PC-3 (cell line): ENCODE results near the gene USP34. TPM values are rescaled to one million over a fixed set of nuclear protein-coding genes. Genes with fewer than 3 reads are reported as not detected.
A peak's percentile ranks its signal among the peaks of the same experiment; 100 is the strongest.

ENCODE experiments used
- ATAC-seq: fragments of 200-7000 bp; cut with Tn5 transposase; 2 replicates; pipeline ENCODE4 v1.9.1; 2020; ENCODE audit warnings: mild to moderate bottlenecking, moderate library complexity
- BruUV-seq: library from RNA; stranded (reverse); fragments of 400-500 nt; replicated peaks from 2 replicates; lab custom pipeline; 2021; lab: Mats Ljungman, UMichigan
- CTCF ChIA-PET: fragments of 300-600 bp; sonication (Branson Sonifier 250); formaldehyde crosslinking; loops from one replicate; lab custom pipeline; 2022; ENCODE audit warnings: antibody characterized with exemption; lab: Charles Lee
- POLR2A ChIA-PET: fragments of 300-600 bp; sonication (Branson Sonifier 250); formaldehyde crosslinking; loops from one replicate; lab custom pipeline; 2022; ENCODE audit warnings: antibody characterized with exemption; ENCODE audit not compliant: unreplicated experiment; lab: Charles Lee
- DNase-seq: peaks from one replicate; pipeline ENCODE4 v3.0.0-alpha.2; 2015
- H2AFZ ChIP-seq: fragments of 300-600 bp; sonication (generic); 2 replicates; pipeline ENCODE4 v1.6.0; 2016; ENCODE audit warnings: antibody characterized with exemption, low read length
- H3F3A ChIP-seq: fragments of 300-600 bp; sonication (generic); one replicate; pipeline ENCODE4 v1.6.0; 2017; ENCODE audit warnings: antibody characterized with exemption, low read length, control low read depth, mild to moderate bottlenecking; ENCODE audit not compliant: unreplicated experiment
- H3K27ac ChIP-seq: fragments of 300-600 bp; sonication (generic); 2 replicates; pipeline ENCODE4 v1.5.1; 2016; ENCODE audit warnings: mild to moderate bottlenecking, low read length
- H3K27me3 ChIP-seq: fragments of 300-600 bp; sonication (generic); 2 replicates; pipeline ENCODE4 v1.6.1; 2016; ENCODE audit warnings: low read length, mixed read lengths
- H3K36me3 ChIP-seq: fragments of 300-600 bp; sonication (generic); 2 replicates; pipeline ENCODE4 v1.6.1; 2016; ENCODE audit warnings: low read depth, mixed run types, low read length, mixed read lengths
- H3K4me1 ChIP-seq: fragments of 300-600 bp; sonication (generic); 2 replicates; pipeline ENCODE4 v1.5.1; 2016; ENCODE audit warnings: low read length; ENCODE audit not compliant: insufficient read depth
- H3K4me2 ChIP-seq: fragments of 300-600 bp; sonication (generic); 2 replicates; pipeline ENCODE4 v1.6.0; 2016; ENCODE audit warnings: low read length
- H3K4me3 ChIP-seq: fragments of 300-600 bp; sonication (generic); 2 replicates; pipeline ENCODE4 v1.5.1; 2016; ENCODE audit warnings: mild to moderate bottlenecking, low read length, mixed read lengths
- H3K79me2 ChIP-seq: fragments of 300-600 bp; sonication (generic); 2 replicates; pipeline ENCODE4 v1.6.1; 2017; ENCODE audit warnings: low read length, mixed read lengths
- H3K9ac ChIP-seq: fragments of 300-600 bp; sonication (generic); 2 replicates; pipeline ENCODE4 v1.6.0; 2016; ENCODE audit warnings: mild to moderate bottlenecking, low read length
- H3K9me2 ChIP-seq: fragments of 300-600 bp; sonication (generic); replicated peaks from 2 replicates; pipeline ENCODE4 v1.6.1; 2016; ENCODE audit warnings: mixed run types, low read length, mixed read lengths
- H3K9me3 ChIP-seq: fragments of 300-600 bp; sonication (generic); 2 replicates; pipeline ENCODE4 v1.6.1; 2016; ENCODE audit warnings: low read length, mixed read lengths
- H4K20me1 ChIP-seq: fragments of 300-600 bp; sonication (generic); 2 replicates; pipeline ENCODE4 v1.6.1; 2016; ENCODE audit warnings: low read length, mixed read lengths
- CTCF ChIP-seq: fragments of 300-600 bp; sonication (generic); conservative IDR thresholded peaks from 2 replicates; pipeline ENCODE4 v1.5.1; 2017; ENCODE audit warnings: antibody characterized with exemption, low read depth, mild to moderate bottlenecking, low read length
- EZH2 ChIP-seq: fragments of 300-600 bp; sonication (generic); IDR thresholded peaks from one replicate; pipeline ENCODE4 v1.6.1; 2017; ENCODE audit warnings: antibody characterized with exemption, mild to moderate bottlenecking, low read length; ENCODE audit not compliant: unreplicated experiment
- EZH2phosphoT487 ChIP-seq: fragments of 300-600 bp; sonication (generic); IDR thresholded peaks from 2 replicates; pipeline ENCODE4 v1.6.1; 2018; ENCODE audit warnings: mild to moderate bottlenecking, antibody characterized with exemption, low read length, borderline replicate concordance
- intact Hi-C: fragments of 100-400 bp; cut with micrococcal nuclease; formaldehyde crosslinking; loops from 2 replicates; pipeline ENCODE4 v1.9.0; 2023
- total RNA-seq: library from RNA; depleted of rRNA; stranded (reverse); fragments of >200 nt; gene quantifications from 2 replicates; pipeline ENCODE4 v1.2.3, GENCODE V29; 2014

The USP34 gene
- total RNA-seq, 1 experiment from 2014 or later: 67.1 TPM

GRCh38 chr2:61438670-61439069 lies 32.2 kb downstream of the USP34 start:
- Histone ChIP-seq H3K4me1 (peaks cover 17% of the 10 kb centered on the region), H3K79me2 (peaks cover 99% of the 10 kb centered on the region), H3K4me3 (no peak overlapping the region), H3K4me2 (no peak overlapping the region), H2AFZ (no peak overlapping the region), H3K9me2 (no peaks in the 10 kb centered on the region), H3F3A (no peaks in the 10 kb centered on the region), H3K9ac (no peak overlapping the region), H4K20me1 (peaks cover 43% of the 10 kb centered on the region), H3K27me3 (no peaks in the 10 kb centered on the region), H3K36me3 (no peaks in the 10 kb centered on the region), H3K27ac (no peak overlapping the region), H3K9me3 (no peaks in the 10 kb centered on the region)
- no TSS peak for BruUV-seq
- TF ChIP-seq EZH2phosphoT487 (no peak), CTCF (no peak), EZH2 (no peak)
- DNase-seq: no peak
- ATAC-seq: no peak
- POLR2A ChIA-PET: no interaction called here
- CTCF ChIA-PET: no interaction called here
- intact Hi-C loops: no loop called here

GRCh38 chr2:61437170-61437569 lies 33.7 kb downstream of the USP34 start:
- TF ChIP-seq EZH2 (no peak), CTCF (no peak), EZH2phosphoT487 (no peak)
- CTCF ChIA-PET: no interaction called here

GRCh38 chr2:61436092-61436491 lies 34.8 kb downstream of the USP34 start:
- H4K20me1 ChIP-seq: peaks cover 53% of the 10 kb centered on the region
- no peaks in the 10 kb centered on the region for H3K27me3 ChIP-seq
- no peaks in the 10 kb centered on the region for H3K9me3 ChIP-seq
- BruUV-seq: no TSS peak
- peaks cover 99% of the 10 kb centered on the region for H3K79me2 ChIP-seq
- H3F3A ChIP-seq: no peaks in the 10 kb centered on the region
- H3K36me3 ChIP-seq: no peaks in the 10 kb centered on the region
- H3K9me2 ChIP-seq: no peaks in the 10 kb centered on the region
- H3K4me1 ChIP-seq: peaks cover 13% of the 10 kb centered on the region
- H3K9ac ChIP-seq: no peak overlapping the region
- CTCF ChIA-PET: no interaction called here
- POLR2A ChIA-PET: no interaction called here
- intact Hi-C loops: no loop called here
- TF ChIP-seq EZH2 (no peak), CTCF (no peak), EZH2phosphoT487 (no peak)
- no peak overlapping the region for H2AFZ ChIP-seq
- peak overlapping the region; percentile 45; the same call in 1 of the 2 replicates for H3K4me2 ChIP-seq
- H3K27ac ChIP-seq: no peak overlapping the region
- H3K4me3 ChIP-seq: no peak overlapping the region
- ATAC-seq: peak; percentile 14
- DNase-seq: no peak

More at GRCh38 chr2:61437170-61437569, 33.7 kb downstream of the USP34 start:
- Histone ChIP-seq H3F3A (no peaks in the 10 kb centered on the region), H3K4me2 (peak overlapping the region; percentile 45), H3K9me2 (no peaks in the 10 kb centered on the region), H3K79me2 (peaks cover 99% of the 10 kb centered on the region), H3K27ac (no peak overlapping the region), H3K27me3 (no peaks in the 10 kb centered on the region), H2AFZ (no peak overlapping the region), H4K20me1 (peaks cover 46% of the 10 kb centered on the region), H3K36me3 (no peaks in the 10 kb centered on the region), H3K4me1 (peaks cover 13% of the 10 kb centered on the region), H3K4me3 (no peak overlapping the region), H3K9ac (no peak overlapping the region), H3K9me3 (no peaks in the 10 kb centered on the region)
- no peak for DNase-seq
- no TSS peak for BruUV-seq
- no peak for ATAC-seq
- intact Hi-C loops: no loop called here
- POLR2A ChIA-PET: no interaction called here
